ENCODE data around the gene SIPA1. TPM values are rescaled to one million over a fixed set of nuclear protein-coding genes. Genes with fewer than 3 reads are reported as not detected.

SIPA1 gene
- total and polyA plus RNA-seq, 2 of the 13 experiments (the other 11 are each of a cell fraction or from before 2014, with no cell fraction given), result 5.8 to 7.7 TPM

DNA sequence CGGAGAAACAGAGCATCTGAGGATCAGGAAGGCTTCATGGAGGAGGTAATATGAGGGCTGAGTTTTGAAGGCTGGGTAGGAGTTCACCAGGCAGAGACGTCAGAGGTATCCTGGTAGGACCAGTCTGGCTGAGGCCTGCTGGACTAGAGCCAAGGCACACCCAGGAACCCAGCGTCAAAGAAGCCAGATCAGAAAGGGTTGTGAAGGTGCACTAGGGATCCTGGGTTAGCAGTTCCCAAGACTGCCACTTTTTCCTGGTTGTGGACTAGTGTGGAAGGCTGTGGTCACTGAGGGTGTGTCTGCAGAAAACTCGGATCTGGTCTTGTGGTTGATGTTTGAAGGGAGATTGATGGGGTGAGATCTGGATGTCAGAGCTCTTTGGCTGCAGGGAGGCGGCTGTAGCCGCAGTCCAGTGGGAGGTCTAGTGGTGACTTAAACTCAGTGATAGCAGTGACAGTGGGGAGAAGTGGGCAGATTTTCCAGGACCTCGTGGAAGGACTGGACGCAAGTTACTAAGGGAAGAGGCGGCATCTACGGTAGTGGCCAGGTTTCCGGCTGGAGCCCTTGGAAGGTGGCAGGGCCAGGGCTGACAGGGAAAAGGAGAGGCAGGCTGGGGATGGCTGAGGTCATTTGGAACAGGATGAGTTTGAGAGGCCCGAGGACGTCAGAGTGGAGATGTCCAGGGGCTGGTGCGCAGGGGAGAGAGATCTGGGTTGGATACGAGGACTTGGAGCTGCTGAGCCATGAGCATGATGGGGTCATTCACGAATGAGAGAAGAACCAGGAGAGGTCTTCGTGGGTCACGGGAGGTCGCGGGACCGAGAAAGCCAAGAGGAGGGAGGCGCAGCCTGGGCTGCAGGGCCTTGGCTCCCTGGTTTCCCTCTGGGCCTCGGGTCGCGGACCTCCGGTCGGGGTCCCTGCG is 13.9 kb downstream of the SIPA1 start (continued):
- TF ChIP-seq, protein P1, sequence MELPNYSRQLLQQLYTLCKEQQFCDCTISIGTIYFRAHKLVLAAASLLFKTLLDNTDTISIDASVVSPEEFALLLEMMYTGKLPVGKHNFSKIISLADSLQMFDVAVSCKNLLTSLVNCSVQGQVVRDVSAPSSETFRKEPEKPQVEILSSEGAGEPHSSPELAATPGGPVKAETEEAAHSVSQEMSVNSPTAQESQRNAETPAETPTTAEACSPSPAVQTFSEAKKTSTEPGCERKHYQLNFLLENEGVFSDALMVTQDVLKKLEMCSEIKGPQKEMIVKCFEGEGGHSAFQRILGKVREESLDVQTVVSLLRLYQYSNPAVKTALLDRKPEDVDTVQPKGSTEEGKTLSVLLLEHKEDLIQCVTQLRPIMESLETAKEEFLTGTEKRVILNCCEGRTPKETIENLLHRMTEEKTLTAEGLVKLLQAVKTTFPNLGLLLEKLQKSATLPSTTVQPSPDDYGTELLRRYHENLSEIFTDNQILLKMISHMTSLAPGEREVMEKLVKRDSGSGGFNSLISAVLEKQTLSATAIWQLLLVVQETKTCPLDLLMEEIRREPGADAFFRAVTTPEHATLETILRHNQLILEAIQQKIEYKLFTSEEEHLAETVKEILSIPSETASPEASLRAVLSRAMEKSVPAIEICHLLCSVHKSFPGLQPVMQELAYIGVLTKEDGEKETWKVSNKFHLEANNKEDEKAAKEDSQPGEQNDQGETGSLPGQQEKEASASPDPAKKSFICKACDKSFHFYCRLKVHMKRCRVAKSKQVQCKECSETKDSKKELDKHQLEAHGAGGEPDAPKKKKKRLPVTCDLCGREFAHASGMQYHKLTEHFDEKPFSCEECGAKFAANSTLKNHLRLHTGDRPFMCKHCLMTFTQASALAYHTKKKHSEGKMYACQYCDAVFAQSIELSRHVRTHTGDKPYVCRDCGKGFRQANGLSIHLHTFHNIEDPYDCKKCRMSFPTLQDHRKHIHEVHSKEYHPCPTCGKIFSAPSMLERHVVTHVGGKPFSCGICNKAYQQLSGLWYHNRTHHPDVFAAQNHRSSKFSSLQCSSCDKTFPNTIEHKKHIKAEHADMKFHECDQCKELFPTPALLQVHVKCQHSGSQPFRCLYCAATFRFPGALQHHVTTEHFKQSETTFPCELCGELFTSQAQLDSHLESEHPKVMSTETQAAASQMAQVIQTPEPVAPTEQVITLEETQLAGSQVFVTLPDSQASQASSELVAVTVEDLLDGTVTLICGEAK (IDR thresholded peaks at IDR 0.05), result no peak
- TF ChIP-seq, protein P1 (CRISPR knock-in tag; IDR thresholded peaks at IDR 0.05), result peak; percentile 4; the same call in 1 of the 2 replicates
- TF ChIP-seq U2AF2 (IDR thresholded peaks at IDR 0.05; ENCODE audit: low read depth, low read length), result no peak
- TF ChIP-seq, protein P2, sequence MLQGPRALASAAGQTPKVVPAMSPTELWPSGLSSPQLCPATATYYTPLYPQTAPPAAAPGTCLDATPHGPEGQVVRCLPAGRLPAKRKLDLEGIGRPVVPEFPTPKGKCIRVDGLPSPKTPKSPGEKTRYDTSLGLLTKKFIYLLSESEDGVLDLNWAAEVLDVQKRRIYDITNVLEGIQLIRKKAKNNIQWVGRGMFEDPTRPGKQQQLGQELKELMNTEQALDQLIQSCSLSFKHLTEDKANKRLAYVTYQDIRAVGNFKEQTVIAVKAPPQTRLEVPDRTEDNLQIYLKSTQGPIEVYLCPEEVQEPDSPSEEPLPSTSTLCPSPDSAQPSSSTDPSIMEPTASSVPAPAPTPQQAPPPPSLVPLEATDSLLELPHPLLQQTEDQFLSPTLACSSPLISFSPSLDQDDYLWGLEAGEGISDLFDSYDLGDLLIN (CRISPR knock-in tag; IDR thresholded peaks at IDR 0.05; ENCODE audit: borderline replicate concordance), result peak; percentile 72; the same call in 1 of the 2 replicates
- peak; percentile 24; the same call in 1 of the 2 replicates for TF ChIP-seq MED1 (CRISPR knock-in tag; IDR thresholded peaks at IDR 0.05)
- no peak for TF ChIP-seq ZNF7 (CRISPR knock-in tag; IDR thresholded peaks at IDR 0.05)
- 0 out of 2 replicates have a peak, but pooled peaks have one; percentile 27 for TF ChIP-seq ZNF446 (CRISPR knock-in tag; IDR thresholded peaks at IDR 0.05)
- 0 out of 2 replicates have a peak, but pooled peaks have one; percentile 36 for TF ChIP-seq NFKB2 (CRISPR knock-in tag; IDR thresholded peaks at IDR 0.05; ENCODE audit: borderline replicate concordance)
- TF ChIP-seq ZFP82 (CRISPR knock-in tag; IDR thresholded peaks at IDR 0.05; ENCODE audit: borderline replicate concordance), result peak; percentile 70; the same call in 1 of the 2 replicates
- TF ChIP-seq ZNF160 (CRISPR knock-in tag; IDR thresholded peaks at IDR 0.05), result 0 out of 2 replicates have a peak, but pooled peaks have one; percentile 2
- no peak for TF ChIP-seq ZNF431 (CRISPR knock-in tag; IDR thresholded peaks at IDR 0.05; ENCODE audit: borderline replicate concordance, low read depth)
- TF ChIP-seq ZNF629 (CRISPR knock-in tag; conservative IDR thresholded peaks at IDR 0.05), result no peak
- TF ChIP-seq, protein P3, sequence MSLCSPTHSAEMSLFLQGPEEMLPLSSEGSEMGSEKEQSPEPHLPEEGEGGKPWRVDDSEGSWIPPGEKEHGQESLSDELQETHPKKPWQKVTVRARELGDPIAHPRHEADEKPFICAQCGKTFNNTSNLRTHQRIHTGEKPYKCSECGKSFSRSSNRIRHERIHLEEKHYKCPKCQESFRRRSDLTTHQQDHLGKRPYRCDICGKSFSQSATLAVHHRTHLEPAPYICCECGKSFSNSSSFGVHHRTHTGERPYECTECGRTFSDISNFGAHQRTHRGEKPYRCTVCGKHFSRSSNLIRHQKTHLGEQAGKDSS (CRISPR knock-in tag; IDR thresholded peaks at IDR 0.05; ENCODE audit: borderline replicate concordance, low read depth), result peak; percentile 51; the same call in 1 of the 2 replicates
- no peak for TF ChIP-seq ZNF343 (CRISPR knock-in tag; IDR thresholded peaks at IDR 0.05)
- TF ChIP-seq HOXD1 (CRISPR knock-in tag; IDR thresholded peaks at IDR 0.05), result 0 out of 2 replicates have a peak, but pooled peaks have one; percentile 37
- TF ChIP-seq ZNF232 (CRISPR knock-in tag; IDR thresholded peaks at IDR 0.05; ENCODE audit: borderline replicate concordance), result 0 out of 2 replicates have a peak, but pooled peaks have one; percentile 45
- TF ChIP-seq HOXA7 (CRISPR knock-in tag; IDR thresholded peaks at IDR 0.05), result no peak
- TF ChIP-seq ARNT (IDR thresholded peaks at IDR 0.05), result no peak
- TF ChIP-seq HDAC2 (CRISPR knock-in tag; IDR thresholded peaks at IDR 0.05), result no peak
